C4-2B (cell line): ENCODE data around the gene MYG1.
"Not testable (repeated sequence)": the region's sequence is repeated elsewhere in the genome, so short reads cannot be mapped to it uniquely, and the experiment has no call there.

ENCODE experiments used
- CTCF ChIP-seq: fragments of 450-650 bp; conservative IDR thresholded peaks from 2 replicates; pipeline ENCODE4 v1.5.1; 2017; ENCODE audit warnings: mild to moderate bottlenecking
- ZFX ChIP-seq: fragments of 450-650 bp; IDR thresholded peaks from 2 replicates; pipeline ENCODE4 v1.6.1; 2017

- not testable (repeated sequence) for TF ChIP-seq CTCF, ZFX
Observed at GRCh38 chr12:53297106-53297505, 2.4 kb upstream of the MYG1 start.
